ENCODE data around the gene SLC5A3. TPM values are rescaled to one million over a fixed set of nuclear protein-coding genes. Genes with fewer than 3 reads are reported as not detected.

The SLC5A3 gene
- total RNA-seq, 2 experiments from 2014 or later = 21.1 to 21.9 TPM

DNA sequence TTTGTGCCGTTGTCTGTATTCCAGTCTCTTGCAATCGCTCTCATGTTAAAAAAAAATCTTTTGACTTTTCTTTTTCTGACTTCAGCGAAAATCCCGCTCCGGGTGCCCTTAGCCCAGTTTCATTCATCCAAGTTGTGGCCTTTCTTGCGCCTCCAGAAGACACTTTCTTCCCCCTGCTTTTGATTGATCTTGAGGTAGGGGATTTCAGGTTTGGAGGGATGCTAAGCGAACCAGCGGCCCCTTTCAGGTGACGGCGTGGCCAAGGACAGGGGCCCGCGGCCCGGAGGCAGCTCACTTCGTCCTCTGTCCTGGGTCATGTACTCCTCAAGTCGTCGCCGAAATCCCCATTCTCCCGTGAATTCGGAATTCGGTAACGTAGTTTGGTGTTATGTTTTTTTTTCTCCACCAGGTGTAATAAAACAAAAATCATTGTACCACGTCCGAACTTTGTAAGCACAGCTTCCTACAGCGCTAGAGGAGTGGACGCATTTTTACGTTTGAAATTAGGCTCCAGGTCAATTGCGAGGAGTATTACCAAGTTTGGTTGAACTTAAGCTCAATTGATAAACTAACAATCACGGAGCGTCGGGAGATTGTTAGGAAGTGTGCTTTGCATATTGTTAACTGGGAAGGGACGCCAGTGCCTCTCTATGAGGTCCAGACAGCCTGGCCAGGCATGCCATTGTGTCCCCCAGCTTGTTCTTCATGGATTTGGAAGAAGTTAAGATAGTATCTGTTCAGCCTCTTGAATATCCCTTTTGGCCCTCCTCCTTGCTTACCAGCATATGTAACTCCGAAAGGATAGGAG, 1.1 kb downstream of the SLC5A3 start:
- Mint-ChIP-seq H3K27me3 (no peaks in the 10 kb centered on the region), H3K4me1 (ENCODE audit: low read depth) (peaks cover 48% of the 10 kb centered on the region), H3K4me3 (peak overlapping the region; percentile 95), H3K36me3 (ENCODE audit: low read depth) (peaks cover 45% of the 10 kb centered on the region), H3K9me3 (no peaks in the 10 kb centered on the region), H3K27ac (peak overlapping the region; percentile 91)
- ATAC-seq (no peak), DNase-seq (peak; percentile 15)
- TF ChIP-seq, protein P1, sequence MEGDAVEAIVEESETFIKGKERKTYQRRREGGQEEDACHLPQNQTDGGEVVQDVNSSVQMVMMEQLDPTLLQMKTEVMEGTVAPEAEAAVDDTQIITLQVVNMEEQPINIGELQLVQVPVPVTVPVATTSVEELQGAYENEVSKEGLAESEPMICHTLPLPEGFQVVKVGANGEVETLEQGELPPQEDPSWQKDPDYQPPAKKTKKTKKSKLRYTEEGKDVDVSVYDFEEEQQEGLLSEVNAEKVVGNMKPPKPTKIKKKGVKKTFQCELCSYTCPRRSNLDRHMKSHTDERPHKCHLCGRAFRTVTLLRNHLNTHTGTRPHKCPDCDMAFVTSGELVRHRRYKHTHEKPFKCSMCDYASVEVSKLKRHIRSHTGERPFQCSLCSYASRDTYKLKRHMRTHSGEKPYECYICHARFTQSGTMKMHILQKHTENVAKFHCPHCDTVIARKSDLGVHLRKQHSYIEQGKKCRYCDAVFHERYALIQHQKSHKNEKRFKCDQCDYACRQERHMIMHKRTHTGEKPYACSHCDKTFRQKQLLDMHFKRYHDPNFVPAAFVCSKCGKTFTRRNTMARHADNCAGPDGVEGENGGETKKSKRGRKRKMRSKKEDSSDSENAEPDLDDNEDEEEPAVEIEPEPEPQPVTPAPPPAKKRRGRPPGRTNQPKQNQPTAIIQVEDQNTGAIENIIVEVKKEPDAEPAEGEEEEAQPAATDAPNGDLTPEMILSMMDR (IDR thresholded peaks at IDR 0.05) = peak; percentile 17
- CTCF ChIA-PET = interaction anchor here (1.1 to 6.6 kb wide), 6 partner anchors 54 to 273 kb away, joined by 3 to 57 read pairs (median 5); no protein-coding TSS in a partner anchor
- intact Hi-C loops (cut with micrococcal nuclease) = loop anchor here (5.0 kb wide), 3 partner anchors 53 to 127 kb away; no protein-coding TSS in a partner anchor
- POLR2A ChIA-PET = interaction anchor here (0.6 to 2.7 kb wide), 14 partner anchors 12 to 166 kb away, joined by 3 to 13 read pairs (median 4); no protein-coding TSS in a partner anchor

DNA sequence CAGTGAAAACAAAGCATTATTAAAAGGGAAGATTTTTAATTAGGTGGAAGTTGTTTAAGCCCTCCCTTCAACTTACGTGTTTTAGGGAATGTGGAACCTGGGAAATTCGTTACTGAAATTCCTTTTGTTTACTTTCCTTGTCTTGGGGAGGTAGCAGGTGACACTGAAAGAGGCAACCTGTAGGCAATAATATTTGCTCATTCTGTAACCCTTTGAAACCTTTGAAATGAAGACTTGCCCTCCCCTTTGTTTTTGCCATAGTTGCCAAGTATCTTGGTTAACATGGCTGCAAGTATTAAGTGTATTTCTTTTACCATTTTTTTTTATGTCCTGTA, 1.7 kb downstream of the SLC5A3 start:
- POLR2A ChIA-PET = interaction anchor here (1.0 to 2.7 kb wide), 3 partner anchors 12 to 135 kb away, joined by 4 to 13 read pairs (median 5); no protein-coding TSS in a partner anchor
- H3K9me3 Mint-ChIP-seq = no peaks in the 10 kb centered on the region
- CTCF ChIA-PET = interaction anchor here (1.0 to 6.6 kb wide), 7 partner anchors 54 to 292 kb away, joined by 3 to 57 read pairs (median 4); no protein-coding TSS in a partner anchor
- TF ChIP-seq, protein P1 (IDR thresholded peaks at IDR 0.05) = no peak
- H3K27me3 Mint-ChIP-seq = no peaks in the 10 kb centered on the region
- H3K4me3 Mint-ChIP-seq = peak overlapping the region; percentile 95
- H3K4me1 Mint-ChIP-seq (ENCODE audit: low read depth) = peaks cover 54% of the 10 kb centered on the region
- ATAC-seq (no peak), DNase-seq (no peak)
- H3K27ac Mint-ChIP-seq = peak overlapping the region; percentile 91
- H3K36me3 Mint-ChIP-seq (ENCODE audit: low read depth) = peaks cover 50% of the 10 kb centered on the region
- intact Hi-C loops (cut with micrococcal nuclease) = loop anchor here (5.0 kb wide), 3 partner anchors 52 to 128 kb away; no protein-coding TSS in a partner anchor

DNA sequence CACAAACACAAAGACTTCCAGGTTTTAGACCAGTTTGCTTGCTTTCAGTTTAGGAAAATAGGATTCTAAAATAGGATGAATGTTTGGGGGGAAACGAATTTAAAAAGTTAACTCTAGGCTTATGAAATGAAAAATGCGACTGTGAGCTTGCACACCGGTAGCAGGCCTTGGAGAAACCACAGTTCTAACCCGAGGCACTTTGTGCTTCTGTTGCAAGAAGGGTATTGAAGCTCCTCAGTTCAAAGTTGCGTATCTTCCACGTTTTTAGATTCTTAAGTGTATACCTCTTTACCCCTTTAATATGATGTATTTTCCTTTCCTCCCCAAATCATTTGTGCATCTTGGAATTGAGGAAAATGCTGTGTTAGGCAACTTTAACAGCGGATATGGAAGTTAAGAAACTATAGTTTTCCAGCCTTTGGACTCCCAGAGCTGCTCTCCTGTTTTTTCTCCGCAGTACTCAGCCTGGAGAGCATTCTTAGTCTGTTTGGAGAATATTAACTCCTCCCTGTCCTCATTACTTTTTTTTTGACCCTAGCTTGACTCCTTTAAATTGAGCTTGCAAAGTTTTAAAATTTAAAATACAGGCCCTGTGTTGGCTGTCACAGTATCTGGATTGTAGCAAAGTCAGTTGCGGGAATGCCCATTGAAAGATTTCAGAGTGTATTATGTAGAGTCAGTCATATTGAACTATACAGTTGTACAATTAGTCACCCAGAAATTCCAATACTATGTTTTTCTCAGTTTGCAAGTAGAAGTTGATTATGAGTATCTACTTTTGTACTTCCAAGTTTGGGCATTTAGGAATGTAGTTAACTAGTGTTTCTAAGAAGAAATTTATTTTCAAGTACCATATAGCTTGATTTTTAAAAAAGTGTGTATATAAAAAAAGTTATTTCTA, 2.6 kb downstream of the SLC5A3 start:
- peak overlapping the region; percentile 95 for H3K4me3 Mint-ChIP-seq
- ATAC-seq (no peak), DNase-seq (no peak)
- peaks cover 60% of the 10 kb centered on the region for H3K36me3 Mint-ChIP-seq (ENCODE audit: low read depth)
- TF ChIP-seq, protein P1 (IDR thresholded peaks at IDR 0.05) = no peak
- ChIA-PET POLR2A (interaction anchor here (0.5 to 2.7 kb wide), 8 partner anchors 11 to 143 kb away, joined by 3 to 13 read pairs (median 3); no protein-coding TSS in a partner anchor), CTCF (interaction anchor here (0.9 to 6.6 kb wide), 13 partner anchors 11 to 291 kb away, joined by 3 to 57 read pairs (median 3); no protein-coding TSS in a partner anchor)
- H3K27ac Mint-ChIP-seq = peak overlapping the region; percentile 91
- H3K27me3 Mint-ChIP-seq = no peaks in the 10 kb centered on the region
- intact Hi-C loops (cut with micrococcal nuclease) = loop anchor here (5.0 kb wide), 3 partner anchors 51 to 129 kb away; no protein-coding TSS in a partner anchor
- peaks cover 64% of the 10 kb centered on the region for H3K4me1 Mint-ChIP-seq (ENCODE audit: low read depth)
- H3K9me3 Mint-ChIP-seq = no peaks in the 10 kb centered on the region

DNA sequence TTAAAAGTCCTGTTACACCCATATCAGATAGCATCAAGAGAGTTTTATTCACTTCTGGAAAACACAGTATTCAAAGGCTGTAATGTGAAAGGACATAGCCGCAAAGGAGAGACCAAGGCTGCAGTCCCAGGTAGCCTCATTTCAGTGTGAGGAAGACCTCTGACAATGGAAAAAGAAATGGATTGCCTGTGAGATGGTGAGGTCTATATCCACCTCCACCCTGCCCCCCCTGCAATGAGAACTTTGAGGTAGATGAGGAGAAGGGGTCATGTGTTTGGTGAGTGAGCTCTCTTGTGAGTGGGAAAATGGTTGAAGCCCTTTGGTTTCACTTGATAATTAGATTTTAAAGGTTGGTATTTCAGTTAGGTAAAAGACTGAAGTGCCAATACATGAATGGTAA, 3.5 kb downstream of the SLC5A3 start:
- peaks cover 66% of the 10 kb centered on the region for H3K36me3 Mint-ChIP-seq (ENCODE audit: low read depth)
- TF ChIP-seq, protein P1 (IDR thresholded peaks at IDR 0.05) = no peak
- no peaks in the 10 kb centered on the region for H3K9me3 Mint-ChIP-seq
- intact Hi-C loops (cut with micrococcal nuclease) = loop anchor here (5.0 kb wide), 3 partner anchors 50 to 130 kb away; no protein-coding TSS in a partner anchor
- DNase-seq = no peak
- CTCF ChIA-PET = interaction anchor here (1.0 to 6.6 kb wide), 5 partner anchors 16 to 153 kb away, joined by 3 to 57 read pairs (median 6); no protein-coding TSS in a partner anchor
- no peaks in the 10 kb centered on the region for H3K27me3 Mint-ChIP-seq
- H3K27ac Mint-ChIP-seq = peak overlapping the region; percentile 91
- H3K4me1 Mint-ChIP-seq (ENCODE audit: low read depth) = peaks cover 70% of the 10 kb centered on the region
- POLR2A ChIA-PET = interaction anchor here (1.3 to 1.4 kb wide), 3 partner anchors 9 to 96 kb away, joined by 3 read pairs; no protein-coding TSS in a partner anchor
- peak overlapping the region; percentile 19 for H3K4me3 Mint-ChIP-seq
- ATAC-seq = no peak

Data from activated CD8-positive, alpha-beta T cell treated with anti-CD3 and anti-CD28 coated beads for 36 hours (primary cell).